Endothelial cell of umbilical vein (primary cell): Measurements from ENCODE around the gene MIX23. TPM values are rescaled to one million over a fixed set of nuclear protein-coding genes. Genes with fewer than 3 reads are reported as not detected.

Experiments used
- BruUV-seq: library from RNA; stranded (reverse); fragments of 400-500 nt; replicated peaks from 2 replicates; lab custom pipeline; 2021; lab: Mats Ljungman, UMichigan
- CTCF ChIA-PET: fragments of 300-600, 350-600 bp; sonication (Branson Sonifier 250); formaldehyde crosslinking; loops from one replicate; lab custom pipeline; 2021; ENCODE audit warnings: antibody characterized with exemption, inconsistent platforms; lab: Charles Lee
- POLR2A ChIA-PET: fragments of 300-600, 350-600 bp; sonication (Branson Sonifier 250); formaldehyde crosslinking; loops from one replicate; lab custom pipeline; 2021; ENCODE audit warnings: antibody characterized with exemption, inconsistent platforms; lab: Charles Lee
- DNase-seq: peaks from one replicate; pipeline ENCODE4 v3.0.0-alpha.2; 2011; ENCODE audit warnings: low read depth, low spot score
- FAIRE-seq: peaks from 2 replicates; lab custom pipeline; 2011; peaks lifted over from hg19 to GRCh38; lab: Jason Lieb, UNC
- H2AFZ ChIP-seq: 2 replicates; pipeline ENCODE4 v1.6.0; 2012; ENCODE audit warnings: low read depth, low read length, control low read depth, inconsistent platforms
- H3K27ac ChIP-seq: 2 replicates; pipeline ENCODE4 v1.5.1; 2011; ENCODE audit warnings: low read depth, mild to moderate bottlenecking, control low read depth, low read length, moderate library complexity; ENCODE audit not compliant: insufficient read depth
- H3K27me3 ChIP-seq, 2 experiments: 2 replicates each; pipeline versions ENCODE4 v1.6.0 to v1.6.1; 2011; ENCODE audit warnings: low read length in 2 of 2, mixed read lengths in 1 of 2; ENCODE audit not compliant: control insufficient read depth in 2 of 2, insufficient read depth in 2 of 2
- H3K36me3 ChIP-seq, 2 experiments: 2 replicates in 1 of 2; 3 replicates in 1 of 2; pipeline ENCODE4 v1.5.1; 2011; ENCODE audit warnings: low read length in 2 of 2, mild to moderate bottlenecking in 1 of 2, moderate library complexity in 1 of 2; ENCODE audit not compliant: control insufficient read depth in 2 of 2, insufficient read depth in 2 of 2; ENCODE audit errors: extremely low read depth in 1 of 2
- H3K4me1 ChIP-seq: 3 replicates; pipeline ENCODE4 v1.5.1; 2011; ENCODE audit warnings: mild to moderate bottlenecking, low read length; ENCODE audit not compliant: control insufficient read depth, insufficient read depth; ENCODE audit errors: extremely low read depth
- H3K4me2 ChIP-seq: 2 replicates; pipeline ENCODE4 v1.6.1; 2011; ENCODE audit warnings: low read length, control low read depth, mixed read lengths; ENCODE audit not compliant: insufficient read depth
- H3K4me3 ChIP-seq, 3 experiments: fragments of 200-600 bp in 1 of 3; sonication (generic), shearing (Covaris generic) in 1 of 3; replicated peaks in 1 of 3; 2 replicates each; pipeline ENCODE4 v1.5.1; 2011 to 2016; ENCODE audit warnings: control low read depth in 3 of 3, low read length in 3 of 3, mild to moderate bottlenecking in 2 of 3, inconsistent platforms in 1 of 3, low read depth in 1 of 3, moderate library complexity in 1 of 3; ENCODE audit not compliant: insufficient read depth in 1 of 3
- H3K79me2 ChIP-seq: 2 replicates; pipeline ENCODE4 v1.6.0; 2012; ENCODE audit warnings: low read length, inconsistent platforms; ENCODE audit not compliant: control insufficient read depth, insufficient read depth
- H3K9ac ChIP-seq: replicated peaks from 2 replicates; pipeline ENCODE3; 2011; ENCODE audit warnings: low read length, control low read depth; ENCODE audit not compliant: insufficient read depth; ENCODE audit errors: extremely low read depth
- H3K9me1 ChIP-seq: replicated peaks from 3 replicates; pipeline ENCODE4 v1.6.0; 2011; ENCODE audit warnings: mild to moderate bottlenecking, low read length; ENCODE audit not compliant: control insufficient read depth, insufficient read depth; ENCODE audit errors: extremely low read depth
- H3K9me3 ChIP-seq: replicated peaks from 2 replicates; pipeline ENCODE4 v1.5.1; 2012; ENCODE audit warnings: low read length, inconsistent platforms; ENCODE audit not compliant: control insufficient read depth, insufficient read depth
- H4K20me1 ChIP-seq: replicated peaks from 2 replicates; pipeline ENCODE3; 2011; ENCODE audit warnings: mild to moderate bottlenecking, low read length; ENCODE audit not compliant: control insufficient read depth, insufficient read depth; ENCODE audit errors: extremely low read depth
- CTCF ChIP-seq, 2 donors: IDR thresholded peaks; 1 replicate in 1 of 2; 2 replicates in 1 of 2; pipeline ENCODE4 v1.5.1; 2011; ENCODE audit warnings: low read length in 2 of 2, mild to moderate bottlenecking in 2 of 2, moderate library complexity in 2 of 2, control low read depth in 1 of 2, inconsistent platforms in 1 of 2, low read depth in 1 of 2; ENCODE audit not compliant: insufficient read depth in 1 of 2; ENCODE audit errors: extremely low read depth in 1 of 2
- EZH2 ChIP-seq: IDR thresholded peaks from 2 replicates; pipeline ENCODE4 v1.6.1; 2012; ENCODE audit warnings: borderline replicate concordance, low read depth, mild to moderate bottlenecking, moderate library complexity, low read length, inconsistent platforms; ENCODE audit not compliant: severe bottlenecking
- FOS ChIP-seq: IDR thresholded peaks from 2 replicates; pipeline ENCODE4 v1.6.1; 2011; ENCODE audit warnings: mild to moderate bottlenecking, low read length, moderate library complexity, borderline replicate concordance; ENCODE audit not compliant: insufficient read depth
- GATA2 ChIP-seq: IDR thresholded peaks from 2 replicates; pipeline ENCODE4 v1.7.0; 2011; ENCODE audit warnings: low read depth, mild to moderate bottlenecking, moderate library complexity, mixed read lengths, low read length; ENCODE audit not compliant: insufficient read length, insufficient read depth
- JUN ChIP-seq: IDR thresholded peaks from 2 replicates; pipeline ENCODE4 v1.6.1; 2011; ENCODE audit warnings: borderline replicate concordance, low read depth; ENCODE audit not compliant: insufficient read length, insufficient read depth
- MAX ChIP-seq: IDR thresholded peaks from 2 replicates; pipeline ENCODE4 v1.6.1; 2011; ENCODE audit not compliant: insufficient read depth, insufficient read length
- MYC ChIP-seq: IDR thresholded peaks from one replicate; pipeline ENCODE4 v1.6.1; 2011; ENCODE audit warnings: mild to moderate bottlenecking, low read depth, low read length
- POLR2A ChIP-seq: IDR thresholded peaks from 2 replicates; pipeline ENCODE4 v1.6.1; 2012; ENCODE audit warnings: low read depth, mild to moderate bottlenecking, control low read depth, low read length
- POLR2AphosphoS5 ChIP-seq: IDR thresholded peaks from 2 replicates; pipeline ENCODE4 v1.6.1; 2012; ENCODE audit warnings: low read depth, mild to moderate bottlenecking, control low read depth, low read length, moderate library complexity; ENCODE audit not compliant: insufficient read depth
- dilution Hi-C: fragments of 300-500 bp; cut with MboI; formaldehyde crosslinking; loops from one replicate; pipeline ENCODE4 v1.15.0; 2019; ENCODE audit warnings: low sequenced_read_pairs; ENCODE audit not compliant: extremely low pct_ligation_motif_present
- intact Hi-C: fragments of 100-400 bp; cut with micrococcal nuclease; formaldehyde crosslinking; loops from one replicate; pipeline ENCODE4 v1.10.0; 2022
- polyA plus RNA-seq, 4 experiments: library from polyadenylated mRNA; depleted of rRNA in 3 of 4; stranded (reverse) in 3 of 4; unstranded in 1 of 4; fragments of >200 nt; gene quantifications; 2 replicates each; pipeline versions ENCODE4 v1.2.1 to v1.2.3, GENCODE V29; 2011 to 2012; ENCODE audit warnings: missing spikeins in 1 of 4
- small RNA-seq: library from RNA; depleted of rRNA; stranded (forward); fragments of <200 nt; gene quantifications from one replicate; pipeline ENCODE3, GENCODE V24; 2012; ENCODE audit warnings: low replicate concordance, low read depth; ENCODE audit not compliant: insufficient read depth, insufficient read length
- total RNA-seq: library from RNA; stranded (reverse); gene quantifications from 2 replicates; pipeline ENCODE4 v1.2.3, GENCODE V29; 2021

MIX23 gene
- total and polyA plus RNA-seq, 2 donors (not counting 3 experiments of a cell fraction or from before 2014, with no cell fraction given): 4.5 to 53.5 TPM

- DNase-seq (no peak), FAIRE-seq (no peak)
- Histone ChIP-seq H3K79me2 (no peaks in the 10 kb centered on the region), H3K27ac (no peak overlapping the region), H2AFZ (no peak overlapping the region), H3K27me3 (peaks cover 3 to 5% of the 10 kb centered on the region in 2 experiments), H3K4me3 (no peak overlapping the region), H3K36me3 (no peaks in the 10 kb centered on the region), H3K4me1 (no peaks in the 10 kb centered on the region), H4K20me1 (no peaks in the 10 kb centered on the region), H3K9ac (no peak overlapping the region), H3K4me2 (no peak overlapping the region), H3K9me3 (no peaks in the 10 kb centered on the region), H3K9me1 (no peaks in the 10 kb centered on the region)
- BruUV-seq: no TSS peak
- dilution Hi-C loops: no loop called here
- intact Hi-C loops: no loop called here
- POLR2A ChIA-PET: no interaction called here
- no peak for TF ChIP-seq JUN
- no peak for TF ChIP-seq POLR2A
- no peak for TF ChIP-seq MAX
- no peak for TF ChIP-seq CTCF (IDR thresholded peaks at IDR 0.05; ENCODE audit: extremely low read depth in 1 of 2, insufficient read depth in 1 of 2, low read depth in 1 of 2, low read length in 2 of 2)
- no peak for TF ChIP-seq GATA2
- no peak for TF ChIP-seq POLR2AphosphoS5
- TF ChIP-seq EZH2: no peak
- TF ChIP-seq MYC: no peak
- no peak for TF ChIP-seq FOS
- CTCF ChIA-PET: no interaction called here
Measured at GRCh38 chr3:122310361-122310760, 72.7 kb downstream of the MIX23 start.

Small RNA genes lying within 50 kb of the gene (small RNA-seq; reads per million reads assigned to genes)
- not detected for gene AC083798.1

Other genes starting within 250 kb of the MIX23 start
- gene CASR, start 199.6 kb downstream of the MIX23 start, total RNA-seq: not detected in 2 replicates
- not detected in 2 replicates for gene CASR, start 199.6 kb downstream of the MIX23 start, polyA plus RNA-seq
- gene CSTA, start 58.0 kb downstream of the MIX23 start, total RNA-seq: not detected in 2 replicates
- not detected in 2 replicates for gene CSTA, start 58.0 kb downstream of the MIX23 start, polyA plus RNA-seq
- 23.4 and 25.9 TPM in 2 replicates for gene FAM162A, start 951 bp upstream of the MIX23 start, total RNA-seq
- 8.2 and 12.6 TPM in 2 replicates for gene FAM162A, start 951 bp upstream of the MIX23 start, polyA plus RNA-seq
- gene WDR5B, start 32.8 kb upstream of the MIX23 start, total RNA-seq: 2.6 and 3.7 TPM in 2 replicates
- gene WDR5B, start 32.8 kb upstream of the MIX23 start, polyA plus RNA-seq: 1.6 and 1.8 TPM in 2 replicates
- gene KPNA1, start 131.7 kb upstream of the MIX23 start, total RNA-seq: 110 and 113 TPM in 2 replicates
- 21.1 and 24.4 TPM in 2 replicates for gene KPNA1, start 131.7 kb upstream of the MIX23 start, polyA plus RNA-seq
- 9.7 and 12.5 TPM in 2 replicates for gene PARP9, start 181.1 kb upstream of the MIX23 start, total RNA-seq
- gene PARP9, start 181.1 kb upstream of the MIX23 start, polyA plus RNA-seq: 10.1 and 10.4 TPM in 2 replicates
- 13.8 and 20.5 TPM in 2 replicates for gene DTX3L, start 181.1 kb upstream of the MIX23 start, total RNA-seq
- gene DTX3L, start 181.1 kb upstream of the MIX23 start, polyA plus RNA-seq: 2.3 and 3.2 TPM in 2 replicates
- gene PARP15, start 194.4 kb upstream of the MIX23 start, total RNA-seq: 0.99 and 1.4 TPM in 2 replicates
- gene PARP15, start 194.4 kb upstream of the MIX23 start, polyA plus RNA-seq: 0.59 and 0.81 TPM in 2 replicates